Epithelial cell of proximal tubule (primary cell): ENCODE measurements around the gene MUC4. TPM values are rescaled to one million over a fixed set of nuclear protein-coding genes. Genes with fewer than 3 reads are reported as not detected.

ENCODE experiments used
- DNase-seq: peaks from one replicate; pipeline ENCODE4 v3.0.0-alpha.2; 2011; ENCODE audit warnings: low read depth
- H3K4me3 ChIP-seq: 2 replicates; pipeline ENCODE4 v1.5.1; 2011; ENCODE audit warnings: low read depth, mild to moderate bottlenecking, low read length
- CTCF ChIP-seq: conservative IDR thresholded peaks from 2 replicates; pipeline ENCODE4 v1.5.1; 2012; ENCODE audit warnings: low read depth, mild to moderate bottlenecking, low read length
- total RNA-seq: library from RNA; depleted of rRNA; stranded (reverse); fragments of >200 nt; gene quantifications from 2 replicates; pipeline ENCODE4 v1.2.3, GENCODE V29; 2015

Gene MUC4
- total RNA-seq, 1 donor from 2014 or later, result 0.52 TPM

DNA sequence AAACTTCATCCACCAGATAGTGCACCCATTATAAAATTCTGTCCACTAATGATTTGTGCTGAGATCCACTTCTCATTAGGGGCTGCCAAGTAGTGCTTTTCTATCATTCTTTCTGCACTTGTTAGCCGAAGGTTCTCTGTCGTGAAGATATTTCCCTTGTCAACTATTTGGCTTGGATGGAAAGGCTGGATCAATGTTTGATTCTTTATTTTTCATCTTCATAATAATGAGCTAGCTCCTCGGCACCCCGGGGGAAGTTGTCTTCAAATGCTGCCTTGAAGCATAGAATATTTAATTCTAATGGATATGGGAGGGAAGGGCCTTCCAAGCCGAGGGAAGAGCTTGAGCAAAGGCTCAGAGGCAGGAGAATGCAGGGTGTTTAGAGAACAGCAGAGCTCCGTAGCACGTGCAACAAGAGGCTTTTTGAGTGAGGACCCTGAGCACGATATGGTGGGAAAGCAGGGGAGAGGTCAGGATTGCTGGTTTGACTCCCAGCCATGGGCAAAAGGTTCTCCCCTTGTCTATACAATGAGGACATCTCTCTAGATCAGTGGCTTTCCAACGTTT, 107.2 kb downstream of the MUC4 start:
- no peak for DNase-seq
- no peak overlapping the region for H3K4me3 ChIP-seq
- TF ChIP-seq CTCF, result no peak

DNA sequence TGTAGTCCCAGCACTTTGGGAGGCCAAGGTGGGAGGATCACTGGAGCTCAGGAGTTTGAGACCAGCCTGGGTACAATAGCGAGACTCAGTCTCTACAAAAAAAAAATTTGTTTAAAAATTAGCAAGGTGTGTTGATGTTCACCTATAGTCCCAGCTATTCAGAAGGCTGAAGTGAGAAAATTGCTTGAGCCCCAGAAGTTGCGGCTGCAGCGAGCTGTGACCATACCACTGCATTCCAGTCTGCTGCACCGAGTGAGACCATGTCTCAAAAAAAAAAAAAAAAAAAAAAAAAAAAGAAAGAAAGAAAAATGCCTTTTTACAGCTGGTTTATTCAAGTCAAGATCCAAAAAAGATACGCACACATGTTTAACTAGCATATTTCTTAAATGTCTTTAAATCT, 108.0 kb downstream of the MUC4 start:
- H3K4me3 ChIP-seq, result no peak overlapping the region
- no peak for TF ChIP-seq CTCF
- DNase-seq, result no peak

DNA sequence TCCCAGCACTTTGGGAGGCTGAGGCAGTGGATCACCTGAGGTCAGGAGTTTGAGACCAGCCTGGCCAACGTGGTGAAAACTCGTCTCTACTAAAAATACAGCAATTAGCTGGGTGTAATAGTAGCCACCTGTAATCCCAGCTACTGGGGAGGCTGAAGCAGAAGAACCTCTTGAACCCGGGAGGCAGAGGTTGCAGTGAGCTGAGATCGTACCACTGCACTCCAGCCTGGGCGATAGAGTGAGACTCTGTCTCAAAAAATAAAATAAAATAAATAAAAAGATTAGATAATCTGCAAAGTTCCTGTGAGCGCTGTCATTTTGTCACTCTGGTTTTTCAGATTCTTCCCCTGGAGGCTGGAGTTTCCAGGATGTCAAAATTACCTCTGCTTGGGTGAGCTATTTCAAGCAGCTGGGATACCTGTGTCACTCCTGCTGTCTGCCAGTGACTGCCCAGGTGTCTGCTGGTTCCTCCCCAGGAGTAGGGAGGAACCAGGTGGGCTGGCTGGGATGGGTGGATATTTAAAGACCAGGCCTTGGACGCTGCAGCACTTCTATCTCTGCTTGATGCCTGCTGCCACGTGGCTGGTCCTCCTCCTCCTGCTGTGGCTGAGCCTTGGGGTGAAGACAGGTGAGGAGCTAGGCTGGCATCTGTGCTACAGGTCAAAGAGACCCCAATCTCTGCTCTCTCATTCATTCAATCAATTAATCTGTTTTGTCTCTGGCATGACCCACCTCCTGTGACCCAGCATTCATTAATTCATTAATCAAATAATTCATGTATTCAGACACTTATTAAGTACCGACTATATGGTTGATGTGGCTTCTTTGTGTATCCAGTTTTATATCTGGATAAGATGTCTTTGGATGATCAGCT, 110.5 kb downstream of the MUC4 start:
- no peak for DNase-seq
- TF ChIP-seq CTCF, result no peak
- no peak overlapping the region for H3K4me3 ChIP-seq

DNA sequence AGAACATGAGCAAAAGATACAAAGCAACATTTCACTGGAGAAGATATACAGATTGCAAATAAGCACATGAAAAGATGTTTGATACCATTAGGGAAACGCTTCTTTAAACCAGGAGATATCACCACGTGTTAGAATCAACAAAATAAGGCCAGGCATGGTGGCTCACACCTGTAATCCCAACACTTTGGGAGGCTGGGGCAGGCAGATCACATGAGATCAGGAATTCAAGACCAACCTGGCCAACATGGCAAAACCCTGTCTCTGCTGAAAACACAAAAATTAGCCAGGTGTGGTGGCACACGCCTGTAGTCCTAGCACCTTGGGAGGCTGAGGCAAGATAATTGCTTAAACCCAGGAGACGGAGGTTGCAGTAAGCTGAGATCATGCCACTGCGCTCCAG, 111.4 kb downstream of the MUC4 start:
- DNase-seq, result no peak
- TF ChIP-seq CTCF, result no peak
- no peak overlapping the region for H3K4me3 ChIP-seq

DNA sequence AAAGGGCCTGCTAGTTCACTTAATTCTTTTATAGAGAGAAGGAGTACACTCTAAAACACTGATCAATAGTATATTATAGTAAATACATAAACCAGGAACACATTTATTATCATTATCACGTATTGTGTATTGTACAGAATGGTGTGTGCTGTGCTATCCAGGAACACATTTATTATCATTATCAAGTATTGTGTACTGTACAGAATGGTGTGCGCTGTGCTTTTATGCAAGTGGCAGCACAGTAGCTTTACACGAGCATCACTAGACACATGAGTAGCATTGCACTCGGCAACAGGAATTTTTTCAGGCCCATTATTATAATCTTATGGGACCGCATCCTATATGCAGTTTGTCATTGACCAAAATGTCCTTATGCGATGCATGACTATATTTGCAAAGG, 111.9 kb downstream of the MUC4 start:
- H3K4me3 ChIP-seq, result no peak overlapping the region
- DNase-seq, result no peak
- no peak for TF ChIP-seq CTCF

- no peak for TF ChIP-seq CTCF
- H3K4me3 ChIP-seq, result no peak overlapping the region
- DNase-seq, result no peak
Observed at GRCh38 chr3:195699388-195699771, 112.3 kb downstream of the MUC4 start.
